ENCODE measurements around the gene PADI3.

DNA sequence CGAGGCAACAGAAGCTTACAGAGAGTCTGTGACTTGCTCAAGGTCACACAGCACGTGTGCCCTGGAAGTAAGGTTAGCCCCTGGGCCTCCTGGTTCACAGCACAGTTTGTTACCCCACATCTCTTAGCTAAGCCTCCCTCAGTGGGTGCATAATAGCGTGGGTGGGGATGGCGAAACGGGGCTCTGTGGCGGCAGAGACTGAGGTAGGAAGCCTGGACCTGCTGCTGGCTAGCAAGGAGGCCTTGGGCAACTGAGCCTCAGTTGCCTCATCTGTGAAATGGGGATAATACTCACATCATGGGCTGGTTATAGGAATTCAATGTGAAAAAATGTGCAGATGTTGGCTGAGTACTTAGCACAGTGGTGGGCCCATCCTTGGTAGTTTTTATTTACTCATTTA is 59.7 kb downstream of the PADI3 start:
- TF ChIP-seq HMGXB4 (CRISPR knock-in tag; IDR thresholded peaks at IDR 0.05) = no peak
- no peak for TF ChIP-seq MYC (IDR thresholded peaks at IDR 0.05; ENCODE audit: low read depth, low read length)
- no peak for TF ChIP-seq MYC (CRISPR knock-in tag; IDR thresholded peaks at IDR 0.05; ENCODE audit: borderline replicate concordance, low read depth)
- TF ChIP-seq SLC30A9 (CRISPR knock-in tag; IDR thresholded peaks at IDR 0.05) = no peak
- no peak for TF ChIP-seq ZNF445 (CRISPR knock-in tag; IDR thresholded peaks at IDR 0.05; ENCODE audit: low read depth)
- no peak for TF ChIP-seq MAX (CRISPR knock-in tag; IDR thresholded peaks at IDR 0.05)
- TF ChIP-seq ZKSCAN8 (CRISPR knock-in tag; IDR thresholded peaks at IDR 0.05) = no peak
- TF ChIP-seq NR2C2 (CRISPR knock-in tag; IDR thresholded peaks at IDR 0.05) = no peak
- TF ChIP-seq NR2C2 (tag; IDR thresholded peaks at IDR 0.05) = no peak
- TF ChIP-seq CTCF (IDR thresholded peaks at IDR 0.05 in 2 of 3, conservative IDR thresholded peaks at IDR 0.05 in 1 of 3; ENCODE audit: insufficient read depth in 2 of 3, low read depth in 1 of 3, low read length in 3 of 3) = no peak
- no peak for TF ChIP-seq BRD9 (IDR thresholded peaks at IDR 0.05; ENCODE audit: low read depth, partially characterized antibody)
- TF ChIP-seq JUN (IDR thresholded peaks at IDR 0.05; ENCODE audit: borderline replicate concordance, low read depth, low read length) = no peak
- TF ChIP-seq JUN (CRISPR knock-in tag; IDR thresholded peaks at IDR 0.05; ENCODE audit: borderline replicate concordance) = no peak
